Measurements from ENCODE around the gene DAP.
"Not testable (repeated sequence)": the region's sequence is repeated elsewhere in the genome, so short reads cannot be mapped to it uniquely, and the experiment has no call there.

The DAP gene

DNA sequence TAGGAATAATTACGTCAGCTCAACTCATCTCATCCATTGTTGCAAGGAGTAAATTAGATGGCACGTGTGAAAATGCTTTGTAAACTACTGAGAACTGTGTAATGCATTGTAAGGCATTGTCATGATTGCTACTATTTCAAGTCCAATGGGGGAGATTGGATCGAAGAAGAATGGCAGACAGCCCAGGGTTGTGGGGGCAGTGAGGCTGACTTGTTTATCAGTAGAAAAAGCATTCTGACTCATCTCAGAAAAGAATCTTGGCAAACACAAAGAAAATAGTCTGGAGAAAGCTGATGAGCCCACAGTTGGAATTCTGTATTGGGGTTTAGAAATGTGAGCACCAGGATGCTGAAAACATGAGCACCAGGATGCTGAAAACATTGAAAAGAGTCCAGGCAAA is 28.0 kb upstream of the DAP start:
- no peak for DNase-seq (ENCODE audit: insufficient read length, low spot score)
- no peak for FAIRE-seq
- TF ChIP-seq TAF1 (IDR thresholded peaks at IDR 0.05; ENCODE audit: low read depth, low read length) = no peak
- no peak for TF ChIP-seq PAX5 (IDR thresholded peaks at IDR 0.05; ENCODE audit: insufficient read depth, low read length, severe bottlenecking)
- TF ChIP-seq POLR2A (IDR thresholded peaks at IDR 0.05; ENCODE audit: low read depth, low read length) = no peak
- no peak for TF ChIP-seq POLR2AphosphoS5 (IDR thresholded peaks at IDR 0.05; ENCODE audit: low read depth, low read length)
- TF ChIP-seq POU2F2 (IDR thresholded peaks at IDR 0.05; ENCODE audit: low read depth, low read length) = no peak
- no peak for TF ChIP-seq SPI1 (IDR thresholded peaks at IDR 0.05; ENCODE audit: low read depth, low read length)

DNA sequence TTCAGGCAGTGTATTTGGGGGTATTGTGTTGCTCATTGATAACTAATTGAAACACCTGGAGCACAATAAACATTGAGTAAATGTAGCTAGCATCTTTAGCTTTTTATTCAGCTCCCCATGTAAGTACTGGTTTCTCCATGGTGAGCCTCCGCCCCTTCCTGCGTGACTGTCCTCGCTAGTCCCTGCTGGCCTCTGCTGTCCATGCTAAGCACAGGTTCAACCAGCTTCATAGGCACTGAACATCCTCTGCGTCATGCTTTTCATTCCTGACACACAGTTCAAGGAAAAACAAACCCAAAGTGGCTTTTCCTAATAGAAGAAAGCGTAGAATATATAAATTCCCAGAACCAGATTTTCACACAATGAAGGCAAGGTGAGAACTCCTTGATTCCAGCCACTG is 27.3 kb upstream of the DAP start:
- TF ChIP-seq POLR2A (IDR thresholded peaks at IDR 0.05; ENCODE audit: low read depth, low read length) (no peak), TAF1 (IDR thresholded peaks at IDR 0.05; ENCODE audit: low read depth, low read length) (no peak), POU2F2 (IDR thresholded peaks at IDR 0.05; ENCODE audit: low read depth, low read length) (no peak)
- FAIRE-seq (no peak), DNase-seq (ENCODE audit: insufficient read length, low spot score) (no peak)

DNA sequence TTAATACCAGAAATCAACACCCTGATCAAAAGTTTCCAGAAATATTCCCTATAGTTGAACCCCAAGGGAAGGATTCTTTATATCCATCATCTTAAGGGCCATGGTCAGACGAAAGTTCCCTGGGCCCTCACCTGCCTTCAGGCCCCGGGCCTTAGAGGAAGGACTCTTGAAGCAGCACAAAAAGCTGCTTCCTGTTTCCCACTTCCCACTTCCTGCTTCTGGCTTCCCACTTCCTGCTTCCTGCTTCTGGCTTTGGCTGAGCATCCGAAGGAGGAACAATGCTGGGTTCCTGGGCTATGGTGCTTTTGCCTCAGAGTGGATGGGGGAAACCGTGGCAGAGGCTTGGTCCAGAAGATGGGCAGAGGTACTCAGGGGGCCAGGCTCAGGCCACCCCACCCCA is 25.8 kb upstream of the DAP start:
- no peak for FAIRE-seq
- DNase-seq (ENCODE audit: insufficient read length, low spot score) = no peak
- TF ChIP-seq POLR2A (IDR thresholded peaks at IDR 0.05; ENCODE audit: low read depth, low read length) (no peak), TAF1 (IDR thresholded peaks at IDR 0.05; ENCODE audit: low read depth, low read length) (no peak), PAX5 (IDR thresholded peaks at IDR 0.05; ENCODE audit: insufficient read depth, low read length, severe bottlenecking) (no peak), POU2F2 (IDR thresholded peaks at IDR 0.05; ENCODE audit: low read depth, low read length) (no peak), POLR2AphosphoS5 (IDR thresholded peaks at IDR 0.05; ENCODE audit: low read depth, low read length) (no peak), SPI1 (IDR thresholded peaks at IDR 0.05; ENCODE audit: low read depth, low read length) (no peak)

DNA sequence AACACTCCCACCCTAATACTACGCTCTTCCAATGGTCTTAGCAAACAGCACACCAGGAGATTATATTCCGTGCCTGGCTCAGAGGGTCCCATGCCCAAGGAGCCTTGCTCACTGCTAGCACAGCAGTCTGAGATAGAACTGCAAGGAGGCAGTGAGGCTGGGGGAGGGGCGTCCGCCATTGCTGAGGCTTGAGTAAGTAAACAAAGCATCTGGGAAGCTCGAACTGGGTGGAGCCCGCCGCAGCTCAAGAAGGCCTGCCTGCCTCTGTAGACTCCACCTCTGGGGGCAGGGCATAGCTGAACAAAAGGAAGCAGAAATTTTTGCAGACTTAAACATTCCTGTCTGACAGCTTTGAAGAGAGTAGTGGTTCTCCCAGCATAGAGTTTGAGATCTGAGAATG is 19.2 kb upstream of the DAP start:
- DNase-seq (ENCODE audit: insufficient read length, low spot score); FAIRE-seq: not testable (repeated sequence)

DNA sequence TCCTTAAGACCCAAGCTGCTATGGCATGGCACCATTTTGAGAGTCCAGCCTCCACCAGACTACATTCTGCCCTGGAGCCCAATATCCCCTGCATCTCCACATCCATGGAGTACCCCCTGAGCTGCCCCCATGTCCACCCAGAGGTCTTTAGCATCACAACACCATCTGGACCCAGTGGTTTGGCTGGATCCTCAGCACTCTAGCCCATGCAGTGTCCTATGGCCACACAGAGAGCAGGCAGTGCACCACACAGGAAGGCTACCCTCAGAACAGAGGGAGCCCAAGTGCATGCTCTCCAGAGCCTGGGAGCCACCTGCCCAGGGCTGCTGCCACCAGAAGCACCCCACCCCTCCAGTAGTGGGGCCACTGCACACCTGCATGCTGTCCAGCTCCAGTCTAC is 18.6 kb upstream of the DAP start:
- DNase-seq (ENCODE audit: insufficient read length, low spot score) (no peak), FAIRE-seq (no peak)
- no peak for TF ChIP-seq POU2F2 (IDR thresholded peaks at IDR 0.05; ENCODE audit: low read depth, low read length)

DNA sequence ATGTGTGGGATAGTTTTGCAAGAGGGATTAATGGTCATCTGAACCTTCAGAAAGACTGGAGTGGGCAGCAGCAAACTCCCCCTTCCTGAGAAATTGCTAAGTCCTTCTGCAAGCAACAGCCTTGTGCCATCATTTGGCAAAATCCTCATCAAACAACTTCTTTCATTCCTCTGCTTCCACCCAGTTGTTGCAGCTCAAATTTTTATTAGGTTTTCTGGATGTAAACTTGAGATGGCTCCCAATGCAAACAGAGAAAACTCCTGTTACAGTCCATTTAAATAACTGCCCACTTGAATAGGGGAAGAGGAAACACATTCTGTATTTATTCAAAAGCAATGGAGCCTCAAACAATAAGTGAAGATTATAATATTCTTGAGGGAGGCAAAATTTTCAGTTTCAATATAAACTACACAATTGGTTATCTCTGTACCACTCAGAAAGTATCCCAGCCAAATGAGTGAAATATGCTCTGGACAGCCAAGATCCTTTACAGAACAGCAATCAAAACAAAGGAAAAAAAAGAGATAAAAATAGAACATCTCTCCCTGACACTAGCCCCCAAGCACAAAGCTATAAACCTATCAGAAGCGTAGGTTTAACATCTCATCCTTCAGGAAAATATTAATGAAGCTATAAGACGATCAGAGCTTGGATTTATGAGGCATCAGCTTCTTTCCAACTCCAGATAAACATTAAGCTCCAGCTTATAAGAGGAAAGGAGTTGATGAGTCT is 17.3 kb upstream of the DAP start:
- no peak for DNase-seq (ENCODE audit: insufficient read length, low spot score)
- no peak for FAIRE-seq
- no peak for TF ChIP-seq POLR2A (IDR thresholded peaks at IDR 0.05; ENCODE audit: low read depth, low read length)
- TF ChIP-seq TAF1 (IDR thresholded peaks at IDR 0.05; ENCODE audit: low read depth, low read length) = no peak
- TF ChIP-seq SPI1 (IDR thresholded peaks at IDR 0.05; ENCODE audit: low read depth, low read length) = no peak
- no peak for TF ChIP-seq PAX5 (IDR thresholded peaks at IDR 0.05; ENCODE audit: insufficient read depth, low read length, severe bottlenecking)
- TF ChIP-seq POU2F2 (IDR thresholded peaks at IDR 0.05; ENCODE audit: low read depth, low read length) = no peak
- no peak for TF ChIP-seq POLR2AphosphoS5 (IDR thresholded peaks at IDR 0.05; ENCODE audit: low read depth, low read length)

DNA sequence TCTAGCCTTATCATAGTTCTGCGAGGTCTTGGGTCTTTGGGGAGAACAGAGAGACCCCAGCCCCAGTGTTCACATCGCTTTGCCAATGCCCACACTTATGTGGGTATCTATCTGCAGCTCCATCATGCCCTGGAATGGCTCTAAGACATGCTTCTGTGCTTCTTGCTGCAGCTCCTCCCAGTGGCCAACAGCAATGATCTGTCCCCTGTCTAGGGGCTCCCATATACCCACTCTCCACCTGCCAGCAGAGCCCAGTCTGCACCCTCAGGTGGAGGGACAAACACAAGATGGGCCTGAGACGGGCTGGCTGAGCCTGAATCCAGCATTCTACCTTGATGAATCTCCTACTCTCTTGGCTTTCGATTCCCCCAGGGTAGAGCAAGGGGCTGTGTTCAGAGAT is 14.6 kb upstream of the DAP start:
- FAIRE-seq = no peak
- no peak for DNase-seq (ENCODE audit: insufficient read length, low spot score)
- TF ChIP-seq SPI1 (IDR thresholded peaks at IDR 0.05; ENCODE audit: low read depth, low read length) (no peak), TAF1 (IDR thresholded peaks at IDR 0.05; ENCODE audit: low read depth, low read length) (no peak), PAX5 (IDR thresholded peaks at IDR 0.05; ENCODE audit: insufficient read depth, low read length, severe bottlenecking) (no peak), POLR2A (IDR thresholded peaks at IDR 0.05; ENCODE audit: low read depth, low read length) (no peak), POLR2AphosphoS5 (IDR thresholded peaks at IDR 0.05; ENCODE audit: low read depth, low read length) (no peak), POU2F2 (IDR thresholded peaks at IDR 0.05; ENCODE audit: low read depth, low read length) (no peak)

DNA sequence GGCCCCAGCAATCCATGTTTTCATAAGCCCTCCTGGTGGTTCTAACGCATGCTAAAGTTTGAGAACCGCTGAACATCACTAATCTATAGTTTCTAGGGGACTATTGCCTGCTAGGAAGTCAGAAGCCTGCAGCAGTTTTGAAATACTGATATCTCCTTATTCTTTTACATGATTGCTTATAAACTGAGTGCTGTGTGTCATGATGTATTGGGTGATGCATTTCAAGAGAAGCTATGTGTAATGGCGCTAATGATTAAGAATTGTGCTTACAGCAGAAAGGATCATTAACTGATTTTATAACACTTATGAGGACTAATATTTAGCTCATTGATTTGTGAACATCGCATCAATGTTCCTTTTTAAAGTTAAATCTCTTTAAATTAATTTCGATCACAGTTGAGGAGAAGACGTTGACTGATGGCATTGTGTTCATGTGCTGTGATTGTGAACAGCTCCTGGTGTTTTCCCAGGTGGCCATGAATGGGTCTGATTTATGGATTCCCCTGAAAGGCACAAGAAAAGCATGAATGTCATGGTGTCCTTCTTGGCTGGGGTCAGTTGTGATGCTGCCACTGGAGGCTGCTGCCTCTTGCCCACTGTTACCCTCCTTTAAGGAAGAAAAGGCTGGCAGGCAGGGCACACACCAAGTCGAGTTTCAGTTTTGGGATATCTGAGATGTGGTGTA is 12.0 kb upstream of the DAP start:
- DNase-seq (ENCODE audit: insufficient read length, low spot score) = no peak
- TF ChIP-seq POLR2AphosphoS5 (IDR thresholded peaks at IDR 0.05; ENCODE audit: low read depth, low read length) (no peak), POU2F2 (IDR thresholded peaks at IDR 0.05; ENCODE audit: low read depth, low read length) (no peak), TAF1 (IDR thresholded peaks at IDR 0.05; ENCODE audit: low read depth, low read length) (no peak), SPI1 (IDR thresholded peaks at IDR 0.05; ENCODE audit: low read depth, low read length) (no peak), POLR2A (IDR thresholded peaks at IDR 0.05; ENCODE audit: low read depth, low read length) (no peak), PAX5 (IDR thresholded peaks at IDR 0.05; ENCODE audit: insufficient read depth, low read length, severe bottlenecking) (no peak)
- FAIRE-seq = no peak

DNA sequence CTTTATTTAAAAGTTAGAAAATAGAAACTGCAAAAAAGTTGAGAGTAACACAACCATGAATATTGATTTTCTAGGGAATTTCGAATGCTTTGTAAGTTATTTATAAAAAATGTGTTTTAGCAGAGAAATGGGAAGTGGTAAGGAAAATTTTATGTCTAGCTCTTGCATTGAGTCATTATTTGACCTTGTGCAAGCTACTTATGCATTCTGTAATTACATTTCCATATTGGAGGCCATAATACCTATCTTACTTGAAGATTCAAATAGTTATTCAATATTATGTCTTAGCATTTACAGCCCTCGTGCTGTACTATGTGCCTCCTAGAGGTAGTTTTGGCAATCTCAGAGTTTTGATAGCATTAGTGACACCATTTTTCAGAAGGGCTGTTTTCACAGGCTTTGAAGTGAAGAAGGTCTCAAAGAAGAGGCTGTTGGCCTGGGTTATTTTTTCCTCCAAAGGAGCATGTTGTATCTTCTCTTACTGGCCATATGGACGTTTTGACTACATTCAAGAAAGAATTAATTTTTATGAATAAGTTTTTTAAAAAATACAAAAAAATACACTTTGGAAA is 7.4 kb upstream of the DAP start:
- no peak for DNase-seq (ENCODE audit: insufficient read length, low spot score)
- TF ChIP-seq PAX5 (IDR thresholded peaks at IDR 0.05; ENCODE audit: insufficient read depth, low read length, severe bottlenecking) = no peak
- no peak for TF ChIP-seq TAF1 (IDR thresholded peaks at IDR 0.05; ENCODE audit: low read depth, low read length)
- TF ChIP-seq POLR2AphosphoS5 (IDR thresholded peaks at IDR 0.05; ENCODE audit: low read depth, low read length) = no peak
- no peak for TF ChIP-seq POU2F2 (IDR thresholded peaks at IDR 0.05; ENCODE audit: low read depth, low read length)
- TF ChIP-seq POLR2A (IDR thresholded peaks at IDR 0.05; ENCODE audit: low read depth, low read length) = no peak
- no peak for TF ChIP-seq SPI1 (IDR thresholded peaks at IDR 0.05; ENCODE audit: low read depth, low read length)
- FAIRE-seq = no peak

All from GM12891 (cell line).